T-cell (primary cell): ENCODE data around the gene SLC26A11. TPM values are rescaled to one million over a fixed set of nuclear protein-coding genes. Genes with fewer than 3 reads are reported as not detected.

Source experiments
- ATAC-seq, 4 experiments: fragments of 200-7000 bp in 3 of 4; fragments of 150-1000 bp in 1 of 4; cut with Tn5 transposase; replicated peaks in 1 of 4; 1 replicate in 3 of 4; 2 replicates in 1 of 4; pipeline ENCODE4 v1.10.0; 2021; ENCODE audit warnings: moderate library complexity in 3 of 4, mild to moderate bottlenecking in 2 of 4, moderate number of reproducible peaks in 1 of 4
- CTCF ChIA-PET, 2 donors: fragments of 300-600 bp; sonication (Branson Sonifier 250); formaldehyde crosslinking; loops; one replicate each; lab custom pipeline; 2022; ENCODE audit warnings: antibody characterized with exemption in 2 of 2; lab: Charles Lee
- POLR2A ChIA-PET, 2 donors: fragments of 300-600 bp; sonication (Branson Sonifier 250); formaldehyde crosslinking; loops; one replicate each; lab custom pipeline; 2022; ENCODE audit warnings: antibody characterized with exemption in 2 of 2; lab: Charles Lee
- DNase-seq, 35 experiments: peaks; one replicate each; pipeline versions ENCODE4 v3.0.0 to v3.0.0-alpha.2; 2013 to 2023
- H3K27ac ChIP-seq: one replicate; pipeline ENCODE4 v1.5.1; 2013; ENCODE audit warnings: low read length
- H3K27me3 ChIP-seq, 2 experiments: replicated peaks in 1 of 2; 1 replicate in 1 of 2; 2 replicates in 1 of 2; pipeline versions ENCODE4 v1.6.1 to v1.7.0; 2013; ENCODE audit warnings: low read length in 1 of 2, mixed read lengths in 1 of 2; ENCODE audit not compliant: control insufficient read depth in 2 of 2, insufficient read depth in 2 of 2; ENCODE audit errors: extremely low read depth in 1 of 2
- H3K36me3 ChIP-seq, 2 donors: 1 replicate in 1 of 2; 2 replicates in 1 of 2; pipeline versions ENCODE4 v1.6.1 to v1.7.0; 2013; ENCODE audit warnings: low read length in 1 of 2; ENCODE audit not compliant: control insufficient read depth in 2 of 2, insufficient read depth in 1 of 2; ENCODE audit errors: extremely low read depth in 1 of 2
- H3K4me1 ChIP-seq, 2 experiments: 1 replicate in 1 of 2; 2 replicates in 1 of 2; pipeline versions ENCODE4 v1.6.1 to v1.7.0; 2013; ENCODE audit warnings: low read length in 2 of 2, mixed read lengths in 1 of 2; ENCODE audit not compliant: insufficient read depth in 2 of 2, control insufficient read depth in 1 of 2; ENCODE audit errors: extremely low read depth in 1 of 2
- H3K4me3 ChIP-seq, 2 donors: 1 replicate in 1 of 2; 2 replicates in 1 of 2; pipeline versions ENCODE4 v1.5.1 to v1.7.0; 2013; ENCODE audit warnings: mild to moderate bottlenecking in 2 of 2, low read length in 1 of 2, moderate library complexity in 1 of 2; ENCODE audit not compliant: control insufficient read depth in 1 of 2; ENCODE audit errors: extremely low read depth in 1 of 2
- H3K9me3 ChIP-seq: 2 replicates; pipeline ENCODE4 v1.7.0; 2013
- H3K27ac Mint-ChIP-seq, 2 donors: one replicate each; pipeline ENCODE4 v1.8.0; 2020 to 2021; ENCODE audit warnings: mild to moderate bottlenecking in 2 of 2, mixed read lengths in 2 of 2
- H3K27me3 Mint-ChIP-seq, 2 donors: one replicate each; pipeline ENCODE4 v1.8.0; 2021 to 2022; ENCODE audit warnings: mixed read lengths in 2 of 2
- H3K36me3 Mint-ChIP-seq: one replicate; pipeline ENCODE4 v1.8.0; 2021; ENCODE audit warnings: mixed read lengths
- H3K4me1 Mint-ChIP-seq, 3 donors: one replicate each; pipeline ENCODE4 v1.8.0; 2020 to 2022; ENCODE audit warnings: mixed read lengths in 3 of 3, mild to moderate bottlenecking in 1 of 3
- H3K4me3 Mint-ChIP-seq, 3 donors: one replicate each; pipeline ENCODE4 v1.8.0; 2020 to 2022; ENCODE audit warnings: mild to moderate bottlenecking in 3 of 3, mixed read lengths in 3 of 3, moderate library complexity in 3 of 3
- H3K9me3 Mint-ChIP-seq, 3 donors: one replicate each; pipeline ENCODE4 v1.8.0; 2020 to 2022; ENCODE audit warnings: mixed read lengths in 3 of 3
- WGBS: methylation state at CpG from one replicate; pipeline ENCODE4 v1.1.5; 2013; ENCODE audit warnings: missing lambda C conversion rate; ENCODE audit not compliant: insufficient coverage; 5-methylcytosine and 5-hydroxymethylcytosine counted together
- total RNA-seq, 35 experiments: library from RNA in 6 of 35; stranded (reverse) in 6 of 35; fragments of 120-200 nt in 1 of 35; gene quantifications; one replicate each; pipeline versions ENCODE4 v1.2.1 to v1.2.4 and lab custom pipeline; 2013 to 2026

The SLC26A11 gene
- total RNA-seq, 5 donors from 2014 or later (not counting 1 experiment from before 2014, with no cell fraction given): 45.9 to 123 (median 112) TPM

DNA sequence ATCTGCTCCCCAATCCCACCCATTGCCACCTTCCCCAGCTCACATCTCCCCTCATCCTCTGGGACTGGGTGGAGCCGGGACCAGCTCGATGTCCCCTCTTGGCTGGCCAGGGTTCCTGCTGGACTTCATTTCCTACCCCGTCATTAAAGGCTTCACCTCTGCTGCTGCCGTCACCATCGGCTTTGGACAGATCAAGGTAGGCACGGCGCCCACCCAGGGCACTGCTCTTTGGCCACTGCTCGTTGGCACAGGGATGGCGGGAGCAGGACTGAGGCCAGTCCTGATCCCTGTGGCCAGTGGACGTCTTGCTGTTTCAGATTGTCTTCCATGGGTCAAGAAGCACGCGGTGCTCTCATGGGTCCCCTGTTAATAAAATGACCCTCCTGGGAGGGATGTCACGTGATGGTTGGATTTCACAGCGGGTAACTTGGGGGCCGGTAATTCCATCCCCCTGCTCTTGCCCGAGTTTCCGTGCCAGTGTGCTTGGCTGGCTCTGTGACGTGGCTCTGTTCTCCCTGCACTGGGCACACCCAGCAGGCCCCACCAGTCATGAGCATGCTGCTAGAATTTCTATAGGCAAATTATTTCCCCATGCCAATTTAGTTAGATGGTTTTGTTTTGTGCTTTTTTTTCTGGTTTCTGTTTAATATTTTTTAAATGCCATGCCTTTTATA lies 3.1 kb downstream of the SLC26A11 start:
- no peaks in the 10 kb centered on the region for H3K27me3 Mint-ChIP-seq
- peaks cover 13% of the 10 kb centered on the region for H3K36me3 Mint-ChIP-seq
- peak overlapping the region in 2 of 3 donors; percentile 44 to 51 for H3K4me3 Mint-ChIP-seq
- ChIA-PET POLR2A (no interaction called here), CTCF (no interaction called here)
- H3K27ac Mint-ChIP-seq: peak overlapping the region in 1 of 2 donors; percentile 58
- Histone ChIP-seq H3K27me3 (no peaks in the 10 kb centered on the region), H3K4me3 (no peak overlapping the region), H3K9me3 (no peaks in the 10 kb centered on the region), H3K4me1 (peaks cover 0 to 30% of the 10 kb centered on the region in 2 experiments), H3K27ac (no peak overlapping the region), H3K36me3 (peaks cover 0 to 8% of the 10 kb centered on the region in 2 donors)
- no peak for DNase-seq
- 93% methylated on average over 16 of the region's 18 CpGs for WGBS
- no peak for ATAC-seq
- peaks cover 21 to 35% (median 32%) of the 10 kb centered on the region in 3 donors for H3K4me1 Mint-ChIP-seq
- no peaks in the 10 kb centered on the region for H3K9me3 Mint-ChIP-seq

- Histone ChIP-seq H3K27ac (no peak overlapping the region), H3K27me3 (no peaks in the 10 kb centered on the region), H3K36me3 (peaks cover 0 to 8% of the 10 kb centered on the region in 2 donors), H3K4me3 (no peak overlapping the region), H3K4me1 (peaks cover 0 to 23% of the 10 kb centered on the region in 2 experiments), H3K9me3 (no peaks in the 10 kb centered on the region)
- no peak overlapping the region for H3K4me3 Mint-ChIP-seq
- H3K27ac Mint-ChIP-seq: no peak overlapping the region
- CTCF ChIA-PET: no interaction called here
- H3K27me3 Mint-ChIP-seq: no peaks in the 10 kb centered on the region
- H3K4me1 Mint-ChIP-seq: peaks cover 15 to 28% (median 25%) of the 10 kb centered on the region in 3 donors
- WGBS: 76% methylated on average over 11 of the region's 11 CpGs
- ATAC-seq: no peak
- no peak for DNase-seq
- H3K9me3 Mint-ChIP-seq: no peaks in the 10 kb centered on the region
- H3K36me3 Mint-ChIP-seq: peaks cover 17% of the 10 kb centered on the region
- POLR2A ChIA-PET: no interaction called here
Observed at GRCh38 chr17:80223838-80224497, 3.7 kb downstream of the SLC26A11 start.

GRCh38 chr17:80224683-80225082 lies 4.5 kb downstream of the SLC26A11 start:
- Histone ChIP-seq H3K36me3 (peaks cover 0 to 10% of the 10 kb centered on the region in 2 donors), H3K27me3 (no peaks in the 10 kb centered on the region), H3K27ac (no peak overlapping the region), H3K4me1 (peaks cover 0 to 16% of the 10 kb centered on the region in 2 experiments), H3K4me3 (no peak overlapping the region), H3K9me3 (no peaks in the 10 kb centered on the region)
- Mint-ChIP-seq H3K27ac (no peak overlapping the region), H3K36me3 (peaks cover 17% of the 10 kb centered on the region), H3K9me3 (no peaks in the 10 kb centered on the region), H3K4me3 (no peak overlapping the region), H3K4me1 (peaks cover 8 to 22% (median 19%) of the 10 kb centered on the region in 3 donors), H3K27me3 (no peaks in the 10 kb centered on the region)
- DNase-seq (no peak), ATAC-seq (no peak)
- WGBS: 86% methylated on average over 1 of the region's 6 CpGs
- POLR2A ChIA-PET: no interaction called here
- CTCF ChIA-PET: no interaction called here

DNA sequence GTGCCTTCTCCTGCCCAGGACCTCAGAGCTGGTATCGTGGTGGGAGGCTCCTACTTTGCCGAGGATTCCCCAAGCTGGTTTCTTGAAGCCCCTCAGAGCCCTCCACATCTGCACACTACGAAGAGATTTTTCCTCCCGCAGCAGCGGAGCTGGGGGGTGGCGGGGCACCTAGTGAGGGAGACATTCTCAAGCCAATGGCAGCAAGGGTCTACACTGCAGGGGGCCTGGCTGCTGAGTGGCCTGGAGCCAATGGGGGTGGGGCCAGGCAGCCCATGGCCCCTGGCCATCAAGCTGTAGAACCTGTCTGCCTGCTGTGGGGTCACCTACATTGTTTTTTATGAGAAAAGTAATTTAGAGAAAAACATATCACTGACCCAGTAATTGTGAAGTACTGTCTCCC lies 5.0 kb downstream of the SLC26A11 start:
- 95% methylated on average over 5 of the region's 6 CpGs for WGBS
- H3K36me3 Mint-ChIP-seq: peaks cover 20% of the 10 kb centered on the region
- CTCF ChIA-PET: interaction anchor here in 1 of 2 donors (1.1 kb wide), 1 partner anchor 29 kb away, joined by 3 read pairs; no protein-coding TSS in a partner anchor

DNA sequence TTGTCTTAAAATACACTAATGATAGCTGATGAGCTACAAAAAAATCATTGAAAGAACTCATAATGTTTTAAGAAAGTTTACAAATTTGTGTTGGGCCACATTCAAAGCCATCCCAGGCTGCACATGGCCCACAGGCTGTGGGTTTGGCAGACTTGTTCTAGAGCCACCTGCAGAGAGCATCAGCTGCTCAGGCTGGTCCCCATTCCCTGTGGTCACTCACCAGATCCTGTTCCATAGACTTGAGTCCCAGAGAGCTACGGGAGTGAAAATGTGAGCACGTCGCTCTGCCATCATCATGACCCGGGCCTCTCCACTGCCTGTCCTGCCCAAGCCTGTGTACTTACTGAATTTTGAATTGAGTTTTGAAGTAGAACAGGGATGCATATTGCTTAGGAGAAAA lies 6.9 kb downstream of the SLC26A11 start:
- H3K4me3 Mint-ChIP-seq: no peak overlapping the region
- WGBS: no CpG with 5 or more reads among the region's 4 CpGs

More for the DNA sequence above, 5.0 kb downstream of the SLC26A11 start:
- peaks cover 0 to 13% of the 10 kb centered on the region in 2 experiments for H3K4me1 ChIP-seq
- no peaks in the 10 kb centered on the region for H3K27me3 ChIP-seq
- DNase-seq (no peak), ATAC-seq (no peak)
- Mint-ChIP-seq H3K9me3 (no peaks in the 10 kb centered on the region), H3K4me3 (no peak overlapping the region), H3K4me1 (peaks cover 5 to 22% (median 19%) of the 10 kb centered on the region in 3 donors), H3K27me3 (no peaks in the 10 kb centered on the region), H3K27ac (no peak overlapping the region)
- H3K27ac ChIP-seq: no peak overlapping the region
- no peaks in the 10 kb centered on the region for H3K9me3 ChIP-seq
- no peak overlapping the region for H3K4me3 ChIP-seq
- POLR2A ChIA-PET: no interaction called here
- H3K36me3 ChIP-seq: peaks cover 0 to 10% of the 10 kb centered on the region in 2 donors

DNA sequence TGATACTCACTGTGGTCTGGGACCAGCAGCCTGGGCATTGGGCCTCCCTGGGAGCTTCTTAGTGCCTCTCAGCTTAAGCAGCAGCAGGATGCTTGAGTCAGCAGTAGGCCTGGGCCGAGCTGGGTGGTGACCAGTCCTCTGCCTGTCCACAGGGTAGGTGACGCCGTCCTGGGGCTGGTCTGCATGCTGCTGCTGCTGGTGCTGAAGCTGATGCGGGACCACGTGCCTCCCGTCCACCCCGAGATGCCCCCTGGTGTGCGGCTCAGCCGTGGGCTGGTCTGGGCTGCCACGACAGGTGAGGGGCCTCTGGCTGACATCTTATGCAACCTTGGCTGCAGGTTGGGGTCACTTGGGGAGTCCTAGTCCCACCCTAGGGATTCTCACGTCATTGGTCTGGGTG lies 7.4 kb downstream of the SLC26A11 start:
- DNase-seq: no peak
- 86% methylated on average over 5 of the region's 11 CpGs for WGBS
- Mint-ChIP-seq H3K9me3 (peaks cover 3 to 12% (median 8%) of the 10 kb centered on the region in 3 donors), H3K27ac (no peak overlapping the region), H3K36me3 (peaks cover 40% of the 10 kb centered on the region), H3K4me3 (no peak overlapping the region), H3K27me3 (no peaks in the 10 kb centered on the region), H3K4me1 (peaks cover 0 to 11% (median 7%) of the 10 kb centered on the region in 3 donors)
- ChIA-PET POLR2A (no interaction called here), CTCF (no interaction called here)
- H3K4me1 ChIP-seq: no peaks in the 10 kb centered on the region
- H3K9me3 ChIP-seq: no peaks in the 10 kb centered on the region
- no peak overlapping the region for H3K27ac ChIP-seq
- H3K36me3 ChIP-seq: peaks cover 0 to 14% of the 10 kb centered on the region in 2 donors
- no peaks in the 10 kb centered on the region for H3K27me3 ChIP-seq
- no peak for ATAC-seq
- no peak overlapping the region for H3K4me3 ChIP-seq

More for the DNA sequence above, 6.9 kb downstream of the SLC26A11 start:
- ATAC-seq: no peak
- H3K36me3 ChIP-seq: peaks cover 0 to 13% of the 10 kb centered on the region in 2 donors
- Mint-ChIP-seq H3K9me3 (peaks cover 0 to 8% (median 5%) of the 10 kb centered on the region in 3 donors), H3K27ac (no peak overlapping the region), H3K27me3 (no peaks in the 10 kb centered on the region), H3K36me3 (peaks cover 36% of the 10 kb centered on the region), H3K4me1 (peaks cover 0 to 13% (median 11%) of the 10 kb centered on the region in 3 donors)
- H3K27ac ChIP-seq: no peak overlapping the region
- ChIA-PET CTCF (no interaction called here), POLR2A (no interaction called here)
- DNase-seq: no peak
- no peaks in the 10 kb centered on the region for H3K4me1 ChIP-seq
- H3K4me3 ChIP-seq: no peak overlapping the region
- H3K27me3 ChIP-seq: no peaks in the 10 kb centered on the region
- H3K9me3 ChIP-seq: no peaks in the 10 kb centered on the region
